Kidney (tissue), 14 donors: ENCODE results near the gene CACNB4. TPM values are rescaled to one million over a fixed set of nuclear protein-coding genes. Genes with fewer than 3 reads are reported as not detected.

Source experiments
- DNase-seq, 5 donors: peaks; one replicate each; pipeline ENCODE4 v3.0.0-alpha.2; 2013 to 2020
- FAIRE-seq: peaks from 2 replicates; lab custom pipeline; 2012; peaks lifted over from hg19 to GRCh38; lab: Jason Lieb, UNC
- H3K27ac ChIP-seq, 2 donors: one replicate each; pipeline ENCODE4 v1.7.0; 2013; ENCODE audit warnings: low read depth in 2 of 2, low read length in 2 of 2, inconsistent platforms in 1 of 2
- H3K27me3 ChIP-seq: one replicate; pipeline ENCODE4 v1.7.1; 2013; ENCODE audit warnings: low read length, inconsistent platforms; ENCODE audit not compliant: control insufficient read depth, insufficient read depth
- H3K36me3 ChIP-seq, 3 donors: one replicate each; pipeline versions ENCODE4 v1.7.0 to v1.7.1; 2013; ENCODE audit warnings: low read length in 3 of 3, control low read depth in 1 of 3, inconsistent platforms in 1 of 3; ENCODE audit not compliant: insufficient read depth in 3 of 3, control insufficient read depth in 2 of 3
- H3K4me1 ChIP-seq, 3 donors: one replicate each; pipeline versions ENCODE4 v1.7.0 to v1.7.1; 2013; ENCODE audit warnings: low read length in 3 of 3, inconsistent platforms in 1 of 3, low read depth in 1 of 3; ENCODE audit not compliant: control insufficient read depth in 2 of 3, insufficient read depth in 2 of 3
- H3K4me3 ChIP-seq, 3 donors: one replicate each; pipeline versions ENCODE4 v1.7.0 to v1.8.1; 2013; ENCODE audit warnings: low read length in 3 of 3, control low read depth in 1 of 3, inconsistent platforms in 1 of 3
- H3K9ac ChIP-seq, 3 donors: one replicate each; pipeline versions ENCODE4 v1.7.0 to v1.7.1; 2013; ENCODE audit warnings: low read length in 3 of 3, control low read depth in 1 of 3, inconsistent platforms in 1 of 3
- H3K9me3 ChIP-seq, 3 donors: one replicate each; pipeline versions ENCODE4 v1.7.0 to v1.7.1; 2013; ENCODE audit warnings: low read length in 3 of 3, control low read depth in 1 of 3, inconsistent platforms in 1 of 3; ENCODE audit not compliant: control insufficient read depth in 2 of 3, insufficient read depth in 1 of 3
- intact Hi-C: fragments of 100-400 bp; cut with DNase I; formaldehyde crosslinking; loops from one replicate; pipeline ENCODE4 v1.11.1; 2022
- polyA plus RNA-seq: library from polyadenylated mRNA; stranded (reverse); fragments of 350-450 nt; fragmentation: Illumina TruSeq; extraction: RNeasy Lipid Tissue Mini Kit (QIAGEN cat#74804); gene quantifications from one replicate; pipeline ENCODE4 v1.2.3, GENCODE V29; 2014; ENCODE audit warnings: low read depth, low replicate concordance; ENCODE audit not compliant: insufficient read depth
- total RNA-seq: library from RNA; stranded (reverse); fragmentation: NEBNext Ultra II Directional; extraction: Animal tissue kit (Norgen Biotek cat#: 25700); gene quantifications from one replicate; pipeline ENCODE4 v1.2.1, GENCODE V29; 2021
- TF ChIP-seq, protein P1 (sequence below): IDR thresholded peaks from 3 replicates; pipeline ENCODE4 v1.5.1; 2012; ENCODE audit warnings: mild to moderate bottlenecking, moderate library complexity, borderline replicate concordance; ENCODE audit not compliant: insufficient read depth; ENCODE audit errors: extremely low read depth
- donor health status: control.
- donor health status: control.
- donor health status: control.
- donor health status: control.
- donor health status: control.
- donor health status: DM: yes; HTN: yes; CAD: no.
- donor health status: Normal renal cell carcinoma (clear cell type).

CACNB4 gene
- total and polyA plus RNA-seq, 2 donors from 2014 or later = 1.3 to 2.2 TPM

DNA sequence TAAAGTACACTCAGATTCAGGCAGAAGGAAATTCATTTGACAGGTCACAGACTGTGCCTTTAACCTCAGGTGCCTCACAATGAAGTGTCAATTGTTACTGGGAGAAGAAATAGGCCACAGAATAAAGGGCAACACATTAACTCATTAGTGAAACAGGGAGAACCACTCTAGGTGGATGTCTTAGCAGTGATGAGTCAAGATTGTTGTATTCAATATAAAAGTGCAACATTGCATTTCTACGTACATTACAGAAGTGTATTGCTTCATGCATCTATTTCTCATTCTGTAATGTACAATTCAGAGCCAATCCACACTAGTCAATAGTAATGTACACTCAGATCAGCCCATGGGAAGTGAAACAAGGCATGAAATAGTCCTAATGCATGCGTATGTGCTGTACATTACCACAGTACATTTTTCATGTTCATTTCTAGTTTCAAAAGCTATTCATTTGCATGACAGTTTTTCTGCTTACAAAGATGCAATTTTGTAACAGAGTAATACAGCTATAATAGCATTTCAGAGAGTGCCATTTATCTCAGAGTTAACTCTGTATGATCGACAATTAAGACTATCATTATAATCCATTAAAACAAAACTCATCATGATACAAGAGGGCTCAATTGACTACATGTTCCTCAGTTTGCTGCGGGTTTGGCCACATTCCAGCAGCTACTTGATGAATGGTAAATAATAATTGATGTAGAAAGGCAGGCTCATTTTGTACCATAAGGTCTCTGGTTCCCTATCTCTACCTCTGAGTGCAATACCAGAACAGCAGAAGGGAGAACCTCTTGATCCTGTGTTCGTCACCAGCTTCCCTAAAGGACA is 258.4 kb downstream of the CACNB4 start:
- Histone ChIP-seq H3K27me3 (no peaks in the 10 kb centered on the region), H3K27ac (no peak overlapping the region), H3K4me1 (no peaks in the 10 kb centered on the region), H3K9me3 (no peaks in the 10 kb centered on the region), H3K36me3 (no peaks in the 10 kb centered on the region), H3K4me3 (no peak overlapping the region), H3K9ac (no peak overlapping the region)
- TF ChIP-seq, protein P1, sequence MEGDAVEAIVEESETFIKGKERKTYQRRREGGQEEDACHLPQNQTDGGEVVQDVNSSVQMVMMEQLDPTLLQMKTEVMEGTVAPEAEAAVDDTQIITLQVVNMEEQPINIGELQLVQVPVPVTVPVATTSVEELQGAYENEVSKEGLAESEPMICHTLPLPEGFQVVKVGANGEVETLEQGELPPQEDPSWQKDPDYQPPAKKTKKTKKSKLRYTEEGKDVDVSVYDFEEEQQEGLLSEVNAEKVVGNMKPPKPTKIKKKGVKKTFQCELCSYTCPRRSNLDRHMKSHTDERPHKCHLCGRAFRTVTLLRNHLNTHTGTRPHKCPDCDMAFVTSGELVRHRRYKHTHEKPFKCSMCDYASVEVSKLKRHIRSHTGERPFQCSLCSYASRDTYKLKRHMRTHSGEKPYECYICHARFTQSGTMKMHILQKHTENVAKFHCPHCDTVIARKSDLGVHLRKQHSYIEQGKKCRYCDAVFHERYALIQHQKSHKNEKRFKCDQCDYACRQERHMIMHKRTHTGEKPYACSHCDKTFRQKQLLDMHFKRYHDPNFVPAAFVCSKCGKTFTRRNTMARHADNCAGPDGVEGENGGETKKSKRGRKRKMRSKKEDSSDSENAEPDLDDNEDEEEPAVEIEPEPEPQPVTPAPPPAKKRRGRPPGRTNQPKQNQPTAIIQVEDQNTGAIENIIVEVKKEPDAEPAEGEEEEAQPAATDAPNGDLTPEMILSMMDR = no peak
- intact Hi-C loops = no loop called here
- FAIRE-seq = no peak
- no peak for DNase-seq

DNA sequence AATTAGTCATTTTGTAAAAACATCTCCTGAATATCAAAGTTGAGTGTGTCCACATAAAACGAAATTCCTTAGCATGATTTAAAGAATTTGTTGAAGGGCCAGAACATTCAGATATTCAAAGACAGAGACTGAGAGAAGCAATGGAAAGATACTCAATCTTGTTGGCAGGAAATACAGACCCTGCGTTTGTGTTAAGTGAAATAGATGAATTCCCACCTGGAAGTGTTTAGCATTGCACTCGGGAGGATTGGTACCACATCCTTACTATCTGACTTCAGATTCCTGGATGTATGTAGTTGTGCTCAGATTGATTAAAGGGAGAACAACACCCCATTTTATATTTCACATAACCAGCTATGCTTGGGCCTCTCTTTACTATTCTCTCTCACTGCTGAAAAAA is 260.9 kb downstream of the CACNB4 start:
- Histone ChIP-seq H3K9ac (no peak overlapping the region), H3K27me3 (no peaks in the 10 kb centered on the region), H3K27ac (no peak overlapping the region), H3K4me1 (no peaks in the 10 kb centered on the region), H3K9me3 (no peaks in the 10 kb centered on the region), H3K4me3 (no peak overlapping the region), H3K36me3 (no peaks in the 10 kb centered on the region)
- intact Hi-C loops = no loop called here
- TF ChIP-seq, protein P1 = no peak
- DNase-seq (no peak), FAIRE-seq (no peak)

DNA sequence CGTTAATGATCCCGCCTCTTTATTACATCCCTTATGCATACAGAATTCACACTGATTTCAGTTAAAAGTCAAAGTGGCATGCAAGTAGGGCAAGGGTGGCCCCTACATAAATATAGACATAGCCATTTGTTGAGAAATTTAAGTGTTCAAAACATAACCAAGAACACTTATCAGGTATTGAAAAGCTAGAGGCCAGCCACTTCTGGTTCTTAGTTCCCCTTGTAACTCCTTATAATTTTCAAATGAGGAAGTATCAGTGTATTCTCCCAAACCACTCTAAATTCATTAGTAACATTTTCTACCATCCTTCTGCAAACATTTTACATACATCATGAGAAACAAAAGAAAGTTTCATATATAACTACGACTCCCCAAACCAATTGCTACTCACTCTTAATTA is 264.9 kb downstream of the CACNB4 start:
- no peak for FAIRE-seq

More for the DNA sequence above, 264.9 kb downstream of the CACNB4 start:
- Histone ChIP-seq H3K4me3 (no peak overlapping the region), H3K36me3 (no peaks in the 10 kb centered on the region), H3K27me3 (no peaks in the 10 kb centered on the region), H3K4me1 (no peaks in the 10 kb centered on the region), H3K9ac (no peak overlapping the region), H3K9me3 (no peaks in the 10 kb centered on the region), H3K27ac (no peak overlapping the region)
- DNase-seq = no peak
- TF ChIP-seq, protein P1 = no peak
- intact Hi-C loops = no loop called here
